ENCODE measurements around the gene KMT5B. TPM values are rescaled to one million over a fixed set of nuclear protein-coding genes. Genes with fewer than 3 reads are reported as not detected.
A peak's percentile ranks its signal among the peaks of the same experiment; 100 is the strongest.

Gene KMT5B
- total RNA-seq, 1 experiment from 2014 or later, result 43.8 TPM

- H3K4me1 Mint-ChIP-seq, result peaks cover 41% of the 10 kb centered on the region
- DNase-seq (ENCODE audit: low spot score) (no peak), ATAC-seq (no peak)
- TF ChIP-seq CREM (CRISPR knock-in tag; IDR thresholded peaks at IDR 0.05) (no peak), ZBTB21 (CRISPR knock-in tag; IDR thresholded peaks at IDR 0.05; ENCODE audit: borderline replicate concordance) (no peak), FOXJ3 (CRISPR knock-in tag; IDR thresholded peaks at IDR 0.05; ENCODE audit: borderline replicate concordance) (no peak), SOX15 (CRISPR knock-in tag; IDR thresholded peaks at IDR 0.05) (no peak), GABPB1 (CRISPR knock-in tag; IDR thresholded peaks at IDR 0.05) (no peak), NFE2L1 (CRISPR knock-in tag; IDR thresholded peaks at IDR 0.05) (no peak), ATF1 (CRISPR knock-in tag; IDR thresholded peaks at IDR 0.05) (no peak), ZNF416 (CRISPR knock-in tag; IDR thresholded peaks at IDR 0.05) (no peak), ZNF532 (CRISPR knock-in tag; IDR thresholded peaks at IDR 0.05; ENCODE audit: borderline replicate concordance) (no peak), ESRRA (CRISPR knock-in tag; IDR thresholded peaks at IDR 0.05; ENCODE audit: borderline replicate concordance) (no peak), TCF7 (CRISPR knock-in tag; IDR thresholded peaks at IDR 0.05; ENCODE audit: low read depth) (no peak), USF2 (CRISPR knock-in tag; IDR thresholded peaks at IDR 0.05) (no peak)
- TF ChIP-seq, protein P1, sequence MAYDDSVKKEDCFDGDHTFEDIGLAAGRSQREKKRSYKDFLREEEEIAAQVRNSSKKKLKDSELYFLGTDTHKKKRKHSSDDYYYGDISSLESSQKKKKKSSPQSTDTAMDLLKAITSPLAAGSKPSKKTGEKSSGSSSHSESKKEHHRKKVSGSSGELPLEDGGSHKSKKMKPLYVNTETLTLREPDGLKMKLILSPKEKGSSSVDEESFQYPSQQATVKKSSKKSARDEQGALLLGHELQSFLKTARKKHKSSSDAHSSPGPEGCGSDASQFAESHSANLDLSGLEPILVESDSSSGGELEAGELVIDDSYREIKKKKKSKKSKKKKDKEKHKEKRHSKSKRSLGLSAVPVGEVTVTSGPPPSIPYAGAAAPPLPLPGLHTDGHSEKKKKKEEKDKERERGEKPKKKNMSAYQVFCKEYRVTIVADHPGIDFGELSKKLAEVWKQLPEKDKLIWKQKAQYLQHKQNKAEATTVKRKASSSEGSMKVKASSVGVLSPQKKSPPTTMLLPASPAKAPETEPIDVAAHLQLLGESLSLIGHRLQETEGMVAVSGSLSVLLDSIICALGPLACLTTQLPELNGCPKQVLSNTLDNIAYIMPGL (CRISPR knock-in tag; IDR thresholded peaks at IDR 0.05), result no peak
- TF ChIP-seq, protein P2, sequence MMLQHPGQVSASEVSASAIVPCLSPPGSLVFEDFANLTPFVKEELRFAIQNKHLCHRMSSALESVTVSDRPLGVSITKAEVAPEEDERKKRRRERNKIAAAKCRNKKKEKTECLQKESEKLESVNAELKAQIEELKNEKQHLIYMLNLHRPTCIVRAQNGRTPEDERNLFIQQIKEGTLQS (CRISPR knock-in tag; conservative IDR thresholded peaks at IDR 0.05), result no peak
- H3K27me3 Mint-ChIP-seq (ENCODE audit: low read depth), result no peaks in the 10 kb centered on the region
- peak overlapping the region; percentile 74 for H3K27ac Mint-ChIP-seq
- POLR2A ChIA-PET, result no interaction called here
- no peaks in the 10 kb centered on the region for H3K9me3 Mint-ChIP-seq
- H3K36me3 Mint-ChIP-seq, result peaks cover 23% of the 10 kb centered on the region
- H3K4me3 Mint-ChIP-seq, result no peak overlapping the region
- CTCF ChIA-PET, result no interaction called here
Measured at GRCh38 chr11:68189082-68189481, 24.0 kb downstream of the KMT5B start.

DNA sequence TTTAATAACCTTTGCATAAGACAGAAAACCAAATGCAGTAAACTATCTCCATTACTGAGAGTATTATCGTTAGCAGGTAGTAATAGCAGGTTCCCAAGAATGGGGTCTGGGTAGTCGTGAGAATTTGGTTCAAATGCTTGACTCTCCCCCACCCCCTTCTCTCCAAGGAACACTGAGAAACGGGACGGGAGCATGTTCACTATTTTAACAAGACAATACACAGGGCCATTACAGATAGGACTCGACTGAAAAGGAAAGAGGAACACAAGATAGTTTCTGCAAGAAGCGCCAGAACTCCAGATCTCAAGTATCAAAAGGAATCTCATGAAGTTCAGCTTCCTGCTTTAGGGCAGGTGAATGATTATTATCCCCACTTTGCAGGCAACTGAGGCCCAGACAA, 27.0 kb downstream of the KMT5B start:
- ATAC-seq, result peak; percentile 81
- TF ChIP-seq ERG (CRISPR knock-in tag; IDR thresholded peaks at IDR 0.05), result no peak
- TF ChIP-seq TP53 (CRISPR knock-in tag; IDR thresholded peaks at IDR 0.05), result no peak
- TF ChIP-seq RELA (CRISPR knock-in tag; IDR thresholded peaks at IDR 0.05; ENCODE audit: borderline replicate concordance), result no peak
- TF ChIP-seq, protein P3, sequence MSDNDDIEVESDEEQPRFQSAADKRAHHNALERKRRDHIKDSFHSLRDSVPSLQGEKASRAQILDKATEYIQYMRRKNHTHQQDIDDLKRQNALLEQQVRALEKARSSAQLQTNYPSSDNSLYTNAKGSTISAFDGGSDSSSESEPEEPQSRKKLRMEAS (CRISPR knock-in tag; IDR thresholded peaks at IDR 0.05), result no peak
- TF ChIP-seq OVOL2 (CRISPR knock-in tag; IDR thresholded peaks at IDR 0.05; ENCODE audit: borderline replicate concordance), result no peak
- TF ChIP-seq JAZF1 (CRISPR knock-in tag; IDR thresholded peaks at IDR 0.05), result no peak
- H3K9me3 Mint-ChIP-seq, result no peaks in the 10 kb centered on the region
- H3K36me3 Mint-ChIP-seq, result peaks cover 35% of the 10 kb centered on the region
- DNase-seq (ENCODE audit: low spot score), result no peak
- no peaks in the 10 kb centered on the region for H3K27me3 Mint-ChIP-seq (ENCODE audit: low read depth)
- peak overlapping the region; percentile 37 for H3K4me3 Mint-ChIP-seq
- POLR2A ChIA-PET, result no interaction called here
- peak overlapping the region; percentile 85 for H3K27ac Mint-ChIP-seq
- CTCF ChIA-PET, result interaction anchor here (2.3 kb wide), 1 partner anchor 23 kb away, joined by 10 read pairs; no protein-coding TSS in a partner anchor
- H3K4me1 Mint-ChIP-seq, result peaks cover 22% of the 10 kb centered on the region
